IPS-20b (cell line): Measurements from ENCODE around the gene EFNA1.

Source experiments
- H3K27ac ChIP-seq: one replicate; pipeline ENCODE4 v1.5.1; 2013; ENCODE audit warnings: low read length
- H3K27me3 ChIP-seq: 2 replicates; pipeline ENCODE4 v1.6.1; 2013; ENCODE audit warnings: mild to moderate bottlenecking, low read length, inconsistent platforms; ENCODE audit not compliant: insufficient read depth
- H3K36me3 ChIP-seq: 2 replicates; pipeline ENCODE4 v1.6.1; 2013; ENCODE audit warnings: low read depth, mild to moderate bottlenecking, inconsistent platforms, low read length, moderate library complexity; ENCODE audit not compliant: insufficient read depth
- H3K4me1 ChIP-seq: 2 replicates; pipeline ENCODE4 v1.6.1; 2013; ENCODE audit warnings: mild to moderate bottlenecking, control low read depth, inconsistent platforms, low read length, moderate library complexity; ENCODE audit not compliant: insufficient read depth
- H3K4me3 ChIP-seq: 2 replicates; pipeline ENCODE4 v1.5.1; 2013; ENCODE audit warnings: mild to moderate bottlenecking, low read length, inconsistent platforms
- H3K9ac ChIP-seq: 2 replicates; pipeline ENCODE4 v1.6.1; 2013; ENCODE audit warnings: low read depth, mild to moderate bottlenecking, inconsistent platforms, low read length, moderate library complexity
- H3K9me3 ChIP-seq: 2 replicates; pipeline ENCODE4 v1.6.1; 2013; ENCODE audit warnings: mild to moderate bottlenecking, low read depth, low read length, inconsistent platforms; ENCODE audit not compliant: insufficient read depth

The EFNA1 gene

GRCh38 chr1:155172732-155173477 is 45.2 kb downstream of the EFNA1 start, which contains the start of gene KRTCAP2:
Gene KRTCAP2 (minus strand): TSS chr1:155173304. CDS start chr1:155173224, 80 bp downstream.
- H3K9me3 ChIP-seq: no peaks in the 10 kb centered on the region
- H3K36me3 ChIP-seq: peaks cover 27% of the 10 kb centered on the region
- H3K27me3 ChIP-seq: no peaks in the 10 kb centered on the region
- peak within 1 kb of the TSS; percentile 96 for H3K9ac ChIP-seq
- peaks cover 7% of the 10 kb centered on the region; the same call in 1 of the 2 replicates for H3K4me1 ChIP-seq
- H3K4me3 ChIP-seq: peak within 1 kb of the TSS; percentile 87
- H3K27ac ChIP-seq: peak within 1 kb of the TSS; percentile 91

- Histone ChIP-seq H3K9ac (peak within 1 kb of the TSS; percentile 96), H3K27me3 (no peaks in the 10 kb centered on the region), H3K27ac (peak within 1 kb of the TSS; percentile 91), H3K9me3 (no peaks in the 10 kb centered on the region), H3K36me3 (peaks cover 33% of the 10 kb centered on the region), H3K4me3 (peak within 1 kb of the TSS; percentile 87), H3K4me1 (peaks cover 7% of the 10 kb centered on the region; the same call in 1 of the 2 replicates)
These were observed 46.0 kb downstream of the EFNA1 start, which contains the start of gene TRIM46 for GRCh38 chr1:155173478-155174323. Gene TRIM46 (plus strand): TSS chr1:155173849. CDS start chr1:155173967, 118 bp downstream.

DNA sequence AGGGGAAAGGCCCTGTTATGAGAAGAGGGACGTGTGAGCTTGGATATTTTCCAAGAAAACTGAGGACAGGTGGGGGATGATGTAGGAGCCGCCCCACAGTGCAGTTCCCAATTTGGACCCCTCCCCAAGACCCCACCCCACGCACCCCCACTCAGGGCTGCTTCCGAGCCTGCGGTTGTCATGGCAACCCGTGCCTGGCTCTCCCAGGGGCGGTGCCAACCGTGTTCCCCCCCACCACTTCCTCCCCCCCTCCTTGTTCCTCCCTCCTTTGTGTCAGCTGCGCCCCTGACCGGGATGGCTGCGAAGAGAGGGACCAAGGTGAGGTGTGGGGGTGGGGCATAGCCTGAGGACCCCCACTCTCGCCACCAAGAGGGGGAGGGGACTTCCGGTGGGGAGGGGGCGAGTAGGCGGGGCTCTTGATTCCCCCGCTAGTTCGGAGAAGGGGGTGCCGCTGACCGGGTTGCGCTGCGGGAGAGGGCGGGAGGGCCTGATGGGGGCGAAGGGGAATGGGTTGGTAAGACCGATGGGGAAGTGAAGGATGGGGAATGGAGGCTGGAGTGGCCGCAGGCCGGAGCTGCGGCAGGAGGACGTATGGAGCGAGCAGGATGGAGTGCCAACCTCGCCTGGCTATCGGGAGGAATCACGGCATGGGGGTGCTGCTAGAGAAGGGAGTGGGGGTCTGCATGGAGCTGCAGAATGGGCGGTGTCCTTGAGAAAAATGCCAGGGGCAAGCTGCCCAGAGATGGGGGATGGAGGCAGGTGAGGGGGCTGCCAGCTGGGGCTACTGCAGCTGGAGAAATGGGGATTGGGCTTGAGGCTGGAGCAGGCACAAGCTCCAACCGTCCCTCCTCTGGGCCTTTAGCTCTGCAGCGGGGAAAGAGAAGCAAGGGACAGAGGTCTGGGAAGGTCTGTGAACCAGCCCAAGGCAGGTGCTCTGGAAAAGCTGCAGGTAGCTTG is 46.9 kb downstream of the EFNA1 start:
- H3K4me1 ChIP-seq: peaks cover 7% of the 10 kb centered on the region; the same call in 1 of the 2 replicates
- H3K36me3 ChIP-seq: peaks cover 35% of the 10 kb centered on the region
- peak overlapping the region; percentile 87 for H3K4me3 ChIP-seq
- H3K27me3 ChIP-seq: no peaks in the 10 kb centered on the region
- no peaks in the 10 kb centered on the region for H3K9me3 ChIP-seq
- peak overlapping the region; percentile 96; the same call in 1 of the 2 replicates for H3K9ac ChIP-seq
- H3K27ac ChIP-seq: peak overlapping the region; percentile 52

- Histone ChIP-seq H3K27me3 (no peaks in the 10 kb centered on the region), H3K4me1 (peaks cover 7% of the 10 kb centered on the region; the same call in 1 of the 2 replicates), H3K4me3 (peak overlapping the region; percentile 87), H3K9ac (peak overlapping the region; percentile 96; the same call in 1 of the 2 replicates), H3K9me3 (no peaks in the 10 kb centered on the region), H3K27ac (no peak overlapping the region), H3K36me3 (peaks cover 34% of the 10 kb centered on the region)
These were observed 47.7 kb downstream of the EFNA1 start for GRCh38 chr1:155175281-155175926.

DNA sequence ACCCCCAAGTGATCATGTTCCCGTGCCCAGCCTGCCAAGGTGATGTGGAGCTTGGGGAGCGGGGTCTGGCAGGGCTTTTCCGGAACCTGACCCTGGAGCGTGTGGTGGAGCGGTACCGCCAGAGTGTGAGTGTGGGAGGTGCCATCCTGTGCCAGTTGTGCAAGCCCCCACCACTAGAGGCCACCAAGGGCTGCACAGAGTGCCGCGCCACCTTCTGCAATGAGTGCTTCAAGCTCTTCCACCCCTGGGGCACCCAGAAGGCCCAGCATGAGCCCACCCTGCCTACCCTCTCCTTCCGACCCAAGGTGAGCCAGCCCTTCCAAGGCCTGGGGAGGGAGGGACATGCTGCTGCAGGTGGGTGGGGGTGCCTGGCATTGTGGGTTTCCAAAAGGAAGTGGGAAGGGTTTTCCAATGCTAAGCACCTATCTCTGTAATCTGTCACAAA is 48.3 kb downstream of the EFNA1 start:
- no peak overlapping the region for H3K27ac ChIP-seq

DNA sequence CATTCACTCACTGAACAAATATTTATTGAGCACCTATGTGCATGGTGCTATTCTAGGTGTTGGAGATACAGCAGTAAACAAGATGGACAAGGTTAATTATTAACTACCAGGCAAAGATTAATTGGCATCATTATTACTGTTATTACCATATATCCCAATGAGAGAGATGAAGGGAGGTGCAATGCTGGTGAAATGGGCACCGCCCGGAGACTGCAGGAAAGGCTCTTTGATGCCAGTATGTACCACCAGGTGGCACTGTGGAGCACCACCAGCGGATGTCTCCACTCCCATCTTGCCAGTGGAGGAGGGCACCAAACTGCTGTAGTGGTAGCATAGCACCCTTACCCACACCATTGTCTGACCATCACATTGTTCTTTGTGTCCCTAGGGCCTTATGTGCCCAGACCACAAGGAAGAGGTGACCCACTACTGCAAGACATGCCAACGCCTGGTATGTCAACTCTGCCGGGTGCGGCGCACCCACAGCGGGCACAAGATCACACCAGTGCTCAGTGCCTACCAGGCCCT is 48.9 kb downstream of the EFNA1 start:
- H3K9ac ChIP-seq: no peak overlapping the region
- no peak overlapping the region for H3K27ac ChIP-seq
- H3K4me3 ChIP-seq: no peak overlapping the region
- no peaks in the 10 kb centered on the region for H3K9me3 ChIP-seq
- no peaks in the 10 kb centered on the region for H3K27me3 ChIP-seq
- H3K4me1 ChIP-seq: peaks cover 7% of the 10 kb centered on the region; the same call in 1 of the 2 replicates
- peaks cover 34% of the 10 kb centered on the region for H3K36me3 ChIP-seq

More for the DNA sequence above, 48.3 kb downstream of the EFNA1 start:
- H3K36me3 ChIP-seq: peaks cover 32% of the 10 kb centered on the region
- no peak overlapping the region for H3K9ac ChIP-seq
- no peaks in the 10 kb centered on the region for H3K27me3 ChIP-seq
- H3K4me1 ChIP-seq: peaks cover 7% of the 10 kb centered on the region; the same call in 1 of the 2 replicates
- no peaks in the 10 kb centered on the region for H3K9me3 ChIP-seq
- H3K4me3 ChIP-seq: no peak overlapping the region; the same call in 1 of the 2 replicates

DNA sequence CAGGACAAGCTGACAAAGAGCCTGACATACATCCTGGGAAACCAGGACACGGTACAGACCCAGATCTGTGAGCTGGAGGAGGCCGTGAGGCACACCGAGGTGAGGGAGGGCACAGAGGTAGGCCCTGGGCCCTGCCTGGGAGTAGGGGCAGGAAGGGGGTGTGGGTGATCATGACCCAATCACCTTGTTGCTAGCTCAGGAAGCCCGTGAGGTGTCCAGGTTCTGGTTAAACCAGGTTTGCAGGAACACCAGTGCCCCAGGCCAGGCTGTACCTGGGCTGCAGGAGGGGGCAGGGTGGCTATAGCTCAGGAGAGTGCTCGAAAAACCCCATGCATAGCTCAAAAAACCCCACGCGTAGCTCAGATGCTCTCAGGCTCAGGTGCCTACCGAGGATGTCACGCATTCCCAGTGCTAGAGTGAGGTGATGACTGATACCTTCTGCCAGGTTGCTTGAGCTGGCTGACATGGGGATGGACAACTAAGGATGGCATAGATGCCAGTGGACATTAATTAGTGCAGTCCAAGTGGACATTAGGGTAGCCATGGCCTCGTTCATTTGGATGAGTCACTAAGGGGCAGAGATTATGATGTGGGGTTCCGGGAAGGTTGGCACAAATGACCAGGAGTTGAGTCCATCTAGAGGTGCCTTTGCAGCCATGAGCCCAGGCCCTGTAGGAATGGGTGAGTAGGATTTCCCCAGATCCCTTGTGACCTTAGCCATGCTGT is 49.7 kb downstream of the EFNA1 start:
- Histone ChIP-seq H3K9ac (no peak overlapping the region), H3K9me3 (no peaks in the 10 kb centered on the region), H3K4me1 (peaks cover 7% of the 10 kb centered on the region; the same call in 1 of the 2 replicates), H3K36me3 (peaks cover 39% of the 10 kb centered on the region), H3K4me3 (no peak overlapping the region), H3K27me3 (no peaks in the 10 kb centered on the region), H3K27ac (no peak overlapping the region)

GRCh38 chr1:155177918-155178281 is 50.2 kb downstream of the EFNA1 start:
- no peak overlapping the region for H3K4me3 ChIP-seq
- H3K4me1 ChIP-seq: peaks cover 7% of the 10 kb centered on the region; the same call in 1 of the 2 replicates
- H3K9ac ChIP-seq: no peak overlapping the region
- H3K9me3 ChIP-seq: no peaks in the 10 kb centered on the region
- H3K36me3 ChIP-seq: peaks cover 42% of the 10 kb centered on the region
- H3K27ac ChIP-seq: no peak overlapping the region
- H3K27me3 ChIP-seq: no peaks in the 10 kb centered on the region

GRCh38 chr1:155178441-155179111 is 50.9 kb downstream of the EFNA1 start:
- no peak overlapping the region for H3K27ac ChIP-seq
- no peak overlapping the region for H3K9ac ChIP-seq
- H3K4me1 ChIP-seq: peaks cover 7% of the 10 kb centered on the region; the same call in 1 of the 2 replicates
- H3K27me3 ChIP-seq: no peaks in the 10 kb centered on the region
- H3K4me3 ChIP-seq: no peak overlapping the region
- H3K36me3 ChIP-seq: peaks cover 42% of the 10 kb centered on the region
- H3K9me3 ChIP-seq: no peaks in the 10 kb centered on the region
